ENCODE measurements around the gene CLCNKB.

GRCh38 chr1:16075337-16076030 lies 31.9 kb downstream of the CLCNKB start:
- TF ChIP-seq EZH2phosphoT487 (IDR thresholded peaks at IDR 0.05; ENCODE audit: borderline replicate concordance) (no peak), TCF7L2 (IDR thresholded peaks at IDR 0.05; ENCODE audit: borderline replicate concordance, extremely low read depth, insufficient read depth, insufficient read length) (no peak), CTCF (IDR thresholded peaks at IDR 0.05 in 2 of 3, conservative IDR thresholded peaks at IDR 0.05 in 1 of 3; ENCODE audit: borderline replicate concordance in 1 of 3, insufficient read depth in 1 of 3, low read depth in 2 of 3, low read length in 2 of 3) (no peak), RAD21 (IDR thresholded peaks at IDR 0.05; ENCODE audit: low read depth) (no peak), POLR2AphosphoS5 (IDR thresholded peaks at IDR 0.05; ENCODE audit: low read depth, low read length) (no peak)

Measured in HCT116 (cell line).